Fibroblast of skin of right biceps (primary cell): ENCODE measurements around the gene ZNF790.
"Not testable (repeated sequence)": the region's sequence is repeated elsewhere in the genome, so short reads cannot be mapped to it uniquely, and the experiment has no call there.

Source experiments
- DNase-seq: peaks from one replicate; pipeline ENCODE4 v3.0.0-alpha.2; 2013

ZNF790 gene

DNA sequence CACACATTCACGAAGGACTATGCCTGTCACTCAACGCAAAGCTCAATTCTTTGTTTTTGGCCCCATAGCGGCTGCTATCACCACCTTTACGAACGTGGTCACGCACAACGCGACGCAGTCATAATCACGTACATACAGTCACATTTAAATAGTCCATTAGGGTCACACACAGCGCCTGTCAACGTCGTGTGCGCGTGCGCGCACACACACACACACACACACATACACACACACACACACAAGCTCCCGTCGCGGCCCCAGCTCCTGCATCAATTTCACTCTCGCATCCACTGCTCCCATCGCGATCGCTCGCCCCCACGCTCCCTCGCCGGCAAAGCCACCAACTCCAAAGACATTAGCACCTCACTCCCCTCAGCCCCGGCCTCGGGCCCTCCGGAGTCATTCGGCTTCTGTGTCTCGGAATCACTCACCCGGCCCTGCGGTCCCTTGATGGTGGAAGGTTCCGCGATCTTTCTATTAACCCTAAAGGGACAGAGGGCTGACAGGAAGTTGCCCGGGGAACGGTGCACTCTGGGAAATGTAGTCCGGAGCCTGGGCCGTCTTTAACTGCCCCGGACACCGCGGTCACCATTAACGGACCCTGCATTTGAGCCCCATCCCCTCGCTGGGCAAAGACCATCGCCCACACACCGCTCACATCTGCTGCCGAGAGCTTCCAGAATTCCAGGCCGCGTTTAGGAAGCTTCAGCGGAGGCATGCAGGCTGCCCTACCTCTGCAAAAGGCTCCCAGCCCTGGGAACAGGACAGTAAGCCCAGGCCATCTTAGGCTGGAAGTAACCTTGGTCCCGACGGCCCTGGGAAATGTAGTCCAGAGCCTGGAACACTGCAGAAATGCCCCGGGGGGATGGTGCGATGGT lies at the start of gene ZNF790:
Gene ZNF790 (minus strand): TSS at position 482 of the 878 bp plus-strand sequence. CDS start 12,768 bp downstream, outside the sequence.
- peak; percentile 91 for DNase-seq

DNA sequence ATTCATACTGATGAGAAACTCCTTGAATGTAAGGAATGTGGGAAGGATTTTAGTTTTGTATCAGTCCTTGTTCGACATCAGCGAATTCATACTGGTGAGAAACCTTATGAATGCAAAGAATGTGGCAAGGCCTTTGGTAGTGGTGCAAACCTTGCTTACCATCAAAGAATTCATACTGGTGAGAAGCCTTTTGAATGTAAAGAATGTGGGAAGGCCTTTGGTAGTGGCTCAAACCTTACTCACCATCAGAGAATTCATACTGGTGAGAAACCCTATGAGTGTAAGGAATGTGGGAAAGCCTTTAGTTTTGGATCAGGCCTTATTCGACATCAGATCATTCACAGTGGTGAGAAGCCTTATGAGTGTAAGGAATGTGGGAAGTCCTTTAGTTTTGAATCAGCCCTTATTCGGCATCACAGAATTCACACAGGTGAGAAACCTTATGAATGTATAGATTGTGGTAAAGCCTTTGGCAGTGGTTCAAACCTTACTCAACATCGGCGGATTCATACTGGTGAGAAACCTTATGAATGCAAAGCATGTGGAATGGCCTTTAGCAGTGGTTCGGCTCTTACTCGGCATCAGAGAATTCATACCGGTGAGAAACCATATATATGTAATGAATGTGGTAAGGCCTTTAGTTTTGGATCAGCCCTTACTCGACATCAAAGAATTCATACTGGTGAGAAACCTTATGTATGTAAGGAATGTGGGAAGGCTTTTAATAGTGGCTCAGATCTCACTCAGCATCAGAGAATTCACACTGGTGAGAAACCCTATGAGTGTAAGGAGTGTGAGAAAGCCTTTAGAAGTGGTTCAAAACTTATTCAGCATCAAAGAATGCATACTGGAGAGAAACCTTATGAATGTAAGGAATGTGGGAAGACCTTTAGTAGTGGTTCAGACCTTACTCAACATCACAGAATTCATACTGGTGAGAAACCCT lies 39.1 kb upstream of the ZNF790 start:
- no peak for DNase-seq

GRCh38 chr19:36851898-36852297 lies 13.7 kb upstream of the ZNF790 start:
- DNase-seq: no peak

- peak; percentile 94 for DNase-seq
Measured at GRCh38 chr19:36850559-36851442, 12.6 kb upstream of the ZNF790 start, which contains the start of gene ZNF345. Gene ZNF345, plus strand, starts transcription at chr19:36850876. Its CDS starts 25,955 bp downstream, at chr19:36876831.

DNA sequence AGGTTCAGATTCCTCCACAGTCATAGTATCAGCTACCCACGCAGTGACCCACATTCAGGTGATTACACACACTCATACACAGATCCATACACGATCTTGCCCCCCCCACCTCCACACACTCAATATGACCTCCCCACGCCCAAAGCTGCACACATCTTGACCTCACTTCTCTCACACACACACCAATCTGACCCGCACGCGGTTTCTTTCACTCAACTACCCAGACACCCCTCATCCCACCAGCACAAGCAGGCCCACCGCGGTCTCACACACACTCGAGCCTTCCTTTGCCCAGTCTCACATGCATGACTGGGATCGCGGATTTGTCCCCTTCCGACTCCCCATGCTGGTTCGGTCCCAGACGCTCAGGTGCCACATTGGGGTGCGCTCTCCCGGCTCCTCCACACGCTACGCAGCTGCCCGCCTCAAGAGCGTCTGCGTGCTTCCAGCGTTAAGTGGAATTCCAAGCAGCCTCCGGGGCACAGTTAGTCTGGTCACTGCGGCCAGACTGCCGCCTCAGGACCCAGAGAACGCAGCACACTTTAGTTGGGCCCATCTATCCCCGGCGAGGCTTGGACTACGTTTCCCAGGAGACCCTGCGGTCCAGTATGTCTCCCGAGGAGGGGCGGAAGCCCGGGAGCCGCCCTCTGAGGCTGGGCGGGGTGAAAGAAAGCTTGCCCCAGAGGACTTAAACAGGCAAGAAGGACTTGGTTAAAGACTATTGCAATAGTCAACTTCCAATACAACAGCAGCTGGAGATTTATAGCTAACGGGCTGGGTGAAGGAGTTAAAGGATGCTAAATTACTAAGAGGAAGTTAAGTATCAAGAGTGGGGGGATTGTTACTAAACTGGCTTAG lies 11.7 kb upstream of the ZNF790 start:
- peak; percentile 88 for DNase-seq

- no peak for DNase-seq
Measured at GRCh38 chr19:36847968-36848367, 9.8 kb upstream of the ZNF790 start.

GRCh38 chr19:36838784-36839324 lies 667 bp upstream of the ZNF790 start:
- DNase-seq: no peak

DNA sequence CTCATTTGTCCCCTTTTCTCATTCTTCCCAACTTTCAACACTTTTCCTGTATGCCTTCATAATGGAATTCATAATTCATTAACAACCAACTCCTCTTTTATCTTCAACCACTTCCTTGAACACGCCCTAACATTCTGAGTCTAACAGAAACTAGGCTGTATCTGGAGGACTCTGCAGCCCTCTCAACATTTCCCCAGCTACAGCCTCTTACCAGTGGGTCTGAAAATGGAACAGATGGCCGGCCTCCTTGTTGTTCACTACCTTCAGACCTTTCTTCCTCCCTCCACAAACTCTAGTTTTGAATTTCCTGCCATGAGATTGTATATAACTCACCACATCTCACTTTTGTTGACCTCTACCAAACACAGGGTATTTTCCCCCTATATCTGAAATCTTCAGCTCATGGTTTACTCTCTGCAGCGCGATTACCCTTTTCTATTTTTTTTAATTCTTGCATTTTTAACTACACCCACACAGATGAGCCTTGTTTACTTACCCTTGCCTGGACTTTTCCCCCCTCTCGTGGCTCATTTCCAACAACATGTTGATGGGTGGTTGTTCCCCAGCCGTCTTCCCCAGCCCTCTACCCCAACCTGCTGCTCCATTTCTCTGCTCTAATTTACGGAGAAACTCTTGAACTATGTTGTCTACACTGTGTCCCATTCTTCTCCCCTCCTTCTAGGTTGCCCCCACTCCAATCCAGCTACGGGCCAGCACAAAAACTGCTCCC lies 846 bp downstream of the ZNF790 start:
- no peak for DNase-seq

GRCh38 chr19:36833430-36833829 lies 4.8 kb downstream of the ZNF790 start:
- DNase-seq: no peak

DNA sequence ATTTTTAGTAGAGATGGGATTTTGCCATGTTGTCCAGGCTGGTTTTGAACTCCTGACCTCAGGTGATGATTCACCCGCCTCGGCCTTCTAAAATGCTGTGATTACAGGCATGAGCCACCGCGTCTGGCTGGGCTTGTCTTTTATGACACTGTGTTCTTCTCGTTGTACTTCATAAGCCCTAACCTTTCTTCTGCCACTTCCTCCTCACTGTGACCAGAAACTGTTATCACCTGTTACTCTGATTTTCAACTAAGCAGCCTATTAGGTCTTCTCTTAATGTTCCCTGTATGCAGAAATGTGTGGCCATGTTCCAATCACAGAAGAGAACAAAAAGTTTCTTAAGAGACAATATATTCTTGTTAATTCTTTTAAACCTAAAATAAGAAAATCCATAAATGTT lies 16.4 kb downstream of the ZNF790 start:
- no peak for DNase-seq

- DNase-seq: peak; percentile 6
Measured at GRCh38 chr19:36819130-36819630, 19.0 kb downstream of the ZNF790 start.

- no peak for DNase-seq
Measured at GRCh38 chr19:36807029-36807428, 31.2 kb downstream of the ZNF790 start.

- no peak for DNase-seq
Measured at GRCh38 chr19:36805364-36805763, 32.8 kb downstream of the ZNF790 start.

- DNase-seq: no peak
Measured at GRCh38 chr19:36797786-36798108, 40.4 kb downstream of the ZNF790 start.

GRCh38 chr19:36796714-36796992 lies 41.5 kb downstream of the ZNF790 start:
- DNase-seq: no peak

DNA sequence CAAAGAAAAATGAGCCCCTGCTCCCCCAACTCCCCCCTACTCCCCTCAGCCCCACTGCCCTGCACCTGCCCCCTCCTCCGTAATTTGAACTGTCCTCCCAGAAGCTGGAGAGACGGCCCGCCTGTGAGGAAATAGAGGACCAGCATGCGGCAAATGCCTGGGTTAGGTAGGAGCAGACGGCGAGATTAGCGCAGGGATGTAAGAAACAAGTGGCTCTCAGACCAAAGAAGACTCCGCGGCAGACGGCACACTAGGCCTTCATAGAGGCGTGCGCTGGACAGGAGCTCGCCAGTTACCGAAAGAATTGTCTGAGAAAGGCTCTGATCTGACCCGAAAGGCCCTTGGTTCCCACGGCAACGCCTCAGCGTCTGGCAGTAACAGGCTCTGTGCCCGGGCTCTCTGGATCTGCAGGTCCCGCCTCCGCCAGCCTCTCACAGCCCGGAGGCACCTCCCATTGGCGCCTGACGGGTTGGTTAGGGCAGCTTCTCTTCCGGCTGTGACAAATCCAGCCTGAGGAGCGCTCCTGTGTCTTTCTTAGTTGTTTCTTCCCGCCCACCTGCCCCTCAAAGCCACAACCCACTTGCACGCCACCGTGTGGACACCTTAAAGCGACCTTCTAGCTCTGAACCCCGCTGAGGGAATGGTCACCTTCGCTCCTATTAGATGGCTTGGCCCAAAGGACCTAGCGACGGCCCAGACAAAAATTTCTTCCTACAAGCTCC lies 46.6 kb downstream of the ZNF790 start:
- not testable (repeated sequence) for DNase-seq

GRCh38 chr19:36775768-36776167 lies 62.4 kb downstream of the ZNF790 start:
- DNase-seq: no peak

DNA sequence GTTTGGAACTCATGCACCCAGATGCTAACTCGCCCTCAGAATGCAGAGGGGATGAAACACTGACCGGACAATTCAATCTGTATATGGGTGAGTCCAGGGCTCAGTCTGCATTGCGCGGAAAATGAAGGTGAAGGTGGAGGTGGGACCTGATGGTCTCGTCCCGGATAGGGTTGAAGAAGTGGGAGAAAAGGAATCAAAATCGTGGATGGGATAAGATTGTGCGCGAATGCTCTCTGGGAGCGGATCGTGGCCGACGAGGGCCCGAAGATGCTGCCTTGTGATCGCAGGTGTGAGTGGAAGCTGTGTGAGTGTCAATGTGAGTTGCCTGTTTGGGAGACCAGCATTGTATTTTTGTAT lies 65.0 kb downstream of the ZNF790 start:
- DNase-seq: no peak

DNA sequence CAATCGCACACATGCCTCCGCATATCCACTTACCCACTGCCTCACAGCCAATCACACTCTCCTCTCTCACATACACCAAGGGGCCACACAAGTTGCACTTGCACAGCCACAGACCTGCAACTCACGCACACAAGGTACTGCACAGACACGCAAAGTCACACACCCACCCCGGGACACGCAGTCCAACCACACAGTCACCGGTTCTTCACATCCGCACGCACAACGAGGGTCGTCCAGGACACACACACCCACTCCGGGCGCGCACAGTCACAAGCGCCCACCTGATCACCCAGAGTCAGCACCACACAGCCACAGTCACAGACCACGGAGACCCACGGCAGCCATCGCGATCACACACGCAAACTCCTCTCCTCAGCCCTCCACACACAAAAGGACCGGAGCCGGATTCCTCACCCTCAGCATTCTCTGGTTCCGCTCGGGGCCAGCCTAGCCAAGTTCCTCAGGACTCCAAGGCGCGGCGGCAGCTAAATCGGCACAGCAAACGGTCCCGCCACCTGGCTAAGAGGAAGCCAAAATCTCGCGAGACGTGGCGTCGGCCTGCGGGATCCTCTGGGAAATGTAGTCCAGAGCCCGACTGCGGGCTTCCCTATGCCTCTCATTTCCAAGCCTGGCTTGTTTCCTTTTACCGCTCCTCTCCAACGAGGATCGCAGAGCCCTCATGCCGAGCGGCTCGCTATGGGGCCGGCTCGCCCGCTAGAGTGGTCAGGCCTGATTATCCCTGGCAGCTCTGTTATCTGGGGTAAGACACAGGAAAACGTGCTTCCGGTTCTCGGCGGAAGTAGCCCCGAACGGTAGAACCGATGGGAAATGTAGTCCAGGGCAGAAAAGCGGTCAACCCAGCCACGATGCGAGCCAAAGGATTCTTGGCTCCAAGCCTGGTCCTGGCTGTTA lies 65.6 kb downstream of the ZNF790 start, which contains the start of gene ZNF850:
Gene ZNF850 (minus strand): TSS at position 497 of the 912 bp plus-strand sequence. CDS start 10,201 bp downstream, outside the sequence.
- DNase-seq: peak; percentile 95
